NCI-H460 (cell line): Measurements from ENCODE around the gene ASXL2. TPM values are rescaled to one million over a fixed set of nuclear protein-coding genes. Genes with fewer than 3 reads are reported as not detected.
"Not testable (repeated sequence)": the region's sequence is repeated elsewhere in the genome, so short reads cannot be mapped to it uniquely, and the experiment has no call there.

Experiments
- DNase-seq: peaks from one replicate; pipeline ENCODE4 v3.0.0-alpha.2; 2016; ENCODE audit warnings: low read depth; ENCODE audit errors: extremely low read depth
- total RNA-seq: library from RNA; depleted of rRNA; stranded (reverse); fragments of >200 nt; shearing (Covaris generic); gene quantifications from 2 replicates; pipeline ENCODE4 v1.2.3, GENCODE V29; 2014

The ASXL2 gene
- total RNA-seq, 1 experiment from 2014 or later: 18.8 TPM

GRCh38 chr2:25838152-25838756 is 40.0 kb downstream of the ASXL2 start:
- no peak for DNase-seq

- DNase-seq: no peak
These were observed 42.4 kb downstream of the ASXL2 start for GRCh38 chr2:25835906-25836305.

DNA sequence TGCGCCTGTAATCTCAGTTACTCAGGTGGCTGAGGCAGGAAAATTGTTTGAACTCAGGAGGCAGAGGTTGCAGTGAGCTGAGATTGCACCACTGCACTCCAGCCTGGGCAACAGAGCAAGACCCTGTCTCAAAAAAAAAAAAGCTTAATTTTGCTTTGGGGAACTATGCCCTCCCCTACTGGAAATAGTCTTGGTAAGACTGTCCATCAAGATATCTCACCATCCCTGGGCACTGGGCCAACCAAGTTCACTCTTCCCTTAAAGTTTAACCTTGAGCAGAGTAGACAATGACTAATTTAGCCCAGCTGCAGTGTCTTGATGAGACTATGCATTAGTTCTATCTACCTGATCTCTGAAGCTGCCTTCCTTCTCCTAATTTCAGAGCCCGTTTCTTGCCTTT is 44.7 kb downstream of the ASXL2 start:
- DNase-seq: no peak

- DNase-seq: no peak
These were observed 45.4 kb downstream of the ASXL2 start for GRCh38 chr2:25832897-25833296.

DNA sequence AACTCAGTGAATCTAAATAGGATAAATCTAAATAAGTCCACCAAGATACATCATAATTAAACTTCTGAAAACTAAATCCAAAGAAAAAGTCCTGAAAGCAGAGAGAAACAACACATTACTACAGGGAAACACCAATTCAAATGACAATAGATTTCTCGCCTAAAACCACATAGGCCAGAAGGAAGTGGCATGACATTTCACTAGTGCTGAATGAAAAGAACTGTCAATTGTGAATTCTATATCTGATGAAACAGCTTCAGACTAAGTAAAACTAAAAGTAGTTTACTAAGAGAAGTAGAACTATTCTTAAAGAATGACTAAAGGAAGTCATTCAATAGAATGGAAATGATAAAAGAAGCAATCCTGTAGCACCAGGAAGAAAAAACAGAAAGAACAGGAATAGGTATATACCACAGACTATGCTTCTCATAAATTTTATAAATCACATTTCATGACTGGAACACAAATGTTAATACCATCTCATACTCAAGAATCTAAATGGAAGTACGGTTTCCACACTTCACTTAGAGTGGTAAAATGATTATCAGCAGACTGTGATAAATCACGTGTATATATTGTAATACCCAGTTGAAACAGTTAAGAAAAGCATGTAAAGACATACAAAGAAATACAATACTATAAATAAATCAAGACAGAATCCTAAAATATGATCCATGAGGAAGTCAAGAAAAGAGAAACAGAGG is 46.4 kb downstream of the ASXL2 start:
- no peak for DNase-seq

DNA sequence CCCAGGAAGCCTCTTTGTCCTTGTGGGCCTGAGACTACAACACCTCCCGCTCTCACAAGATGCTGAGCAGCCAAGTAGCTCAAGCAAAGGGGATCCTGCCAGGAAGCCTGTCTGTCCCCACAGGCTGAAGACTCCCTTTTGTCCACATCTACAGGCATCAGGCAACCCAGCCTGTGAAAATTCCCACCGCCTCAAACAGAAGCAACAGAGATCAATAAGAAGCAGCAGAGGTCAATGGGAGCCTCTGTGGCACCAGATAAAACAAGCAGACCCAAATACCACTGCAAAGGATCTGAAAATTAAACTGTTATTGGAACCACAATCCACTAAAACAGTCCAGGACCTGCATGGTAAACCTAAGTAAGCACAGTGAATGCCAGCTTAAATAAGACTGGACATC is 48.5 kb downstream of the ASXL2 start:
- DNase-seq: no peak

GRCh38 chr2:25829377-25829704 is 48.9 kb downstream of the ASXL2 start:
- no peak for DNase-seq

- not testable (repeated sequence) for DNase-seq
These were observed 49.5 kb downstream of the ASXL2 start for GRCh38 chr2:25828532-25829376.

DNA sequence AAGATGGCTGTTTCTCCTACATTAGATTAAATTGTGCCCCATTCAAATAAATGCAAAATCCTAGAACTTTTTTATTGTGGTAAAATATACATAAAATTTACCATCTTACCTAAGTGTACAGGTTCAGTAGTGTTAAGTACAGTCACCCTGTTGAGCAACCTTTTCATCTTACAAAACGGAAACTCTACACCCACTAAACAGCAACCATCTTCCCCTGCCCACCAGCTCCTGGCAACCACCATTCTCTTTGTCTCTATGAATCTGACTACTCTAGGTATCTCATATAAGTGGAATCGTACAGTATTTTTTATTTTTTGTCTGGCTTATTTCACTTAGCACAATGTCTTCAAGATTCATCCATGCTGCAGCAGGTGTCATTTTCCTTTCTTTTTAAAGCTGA is 53.0 kb downstream of the ASXL2 start:
- DNase-seq: no peak

DNA sequence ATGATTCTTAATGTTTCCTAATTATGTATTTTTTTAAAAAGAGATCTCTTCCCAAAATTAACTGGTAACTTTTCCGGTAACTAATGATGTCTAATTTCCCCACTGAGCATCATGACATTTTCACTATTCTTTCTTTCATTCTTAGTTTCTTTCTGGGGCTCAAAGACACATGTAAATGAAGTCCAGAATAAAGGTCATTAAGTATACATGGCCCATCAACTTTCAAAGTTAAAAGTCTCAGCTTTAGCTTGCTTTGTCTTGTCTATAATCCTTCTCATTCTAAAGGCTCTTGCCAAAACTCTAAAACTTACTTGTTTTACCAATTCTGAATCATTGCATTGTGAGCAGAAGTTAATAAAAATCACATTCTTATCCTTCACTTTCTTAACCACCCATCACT is 53.6 kb downstream of the ASXL2 start:
- no peak for DNase-seq

GRCh38 chr2:25824216-25824615 is 54.1 kb downstream of the ASXL2 start:
- DNase-seq: no peak

DNA sequence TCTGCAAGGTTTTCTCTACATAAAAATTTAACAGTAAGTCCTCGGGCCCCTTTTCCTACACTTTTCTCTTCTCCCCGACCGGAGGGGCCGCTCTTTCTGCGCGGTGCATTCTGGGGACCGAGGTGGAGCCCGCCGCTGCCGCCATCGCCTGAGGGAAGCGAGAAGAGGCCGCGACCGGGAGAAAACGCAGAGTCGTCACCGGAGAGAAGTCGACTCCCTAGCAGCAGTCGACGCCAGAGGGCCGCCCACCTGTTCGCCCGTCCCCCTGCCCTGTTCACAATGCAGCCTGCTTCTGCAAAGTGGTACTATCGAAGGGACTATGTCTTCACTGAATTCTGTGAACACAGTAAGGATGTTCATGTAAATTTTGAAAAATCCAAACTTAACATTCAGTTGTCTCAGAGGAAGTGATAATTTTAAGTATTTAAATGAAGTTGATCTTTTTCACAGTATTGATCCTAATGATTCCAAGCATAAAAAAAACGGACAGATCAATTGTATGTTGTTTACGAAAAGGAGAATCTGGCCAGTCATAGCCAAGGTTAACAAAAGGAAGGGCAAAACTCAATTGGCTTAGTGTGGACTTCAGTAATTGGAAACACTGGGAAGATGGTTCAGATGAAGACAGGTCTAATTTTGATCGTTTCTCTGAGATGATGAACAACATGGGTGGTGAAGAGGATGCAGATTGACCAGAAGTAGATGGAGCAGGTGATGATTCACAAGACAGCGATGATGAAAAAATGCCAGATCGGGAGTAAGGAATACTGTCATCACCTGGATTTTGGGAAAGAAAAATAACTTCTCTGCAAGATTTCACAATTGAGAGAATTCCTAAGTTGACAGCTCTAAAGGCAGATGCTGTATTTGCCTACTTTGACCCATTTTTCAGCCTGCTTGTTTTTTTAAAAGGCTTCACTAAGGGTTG is 55.8 kb downstream of the ASXL2 start:
- DNase-seq: no peak

GRCh38 chr2:25821225-25822056 is 56.8 kb downstream of the ASXL2 start:
- DNase-seq: peak; percentile 8

- no peak for DNase-seq
These were observed 58.7 kb downstream of the ASXL2 start for GRCh38 chr2:25819597-25820039.

DNA sequence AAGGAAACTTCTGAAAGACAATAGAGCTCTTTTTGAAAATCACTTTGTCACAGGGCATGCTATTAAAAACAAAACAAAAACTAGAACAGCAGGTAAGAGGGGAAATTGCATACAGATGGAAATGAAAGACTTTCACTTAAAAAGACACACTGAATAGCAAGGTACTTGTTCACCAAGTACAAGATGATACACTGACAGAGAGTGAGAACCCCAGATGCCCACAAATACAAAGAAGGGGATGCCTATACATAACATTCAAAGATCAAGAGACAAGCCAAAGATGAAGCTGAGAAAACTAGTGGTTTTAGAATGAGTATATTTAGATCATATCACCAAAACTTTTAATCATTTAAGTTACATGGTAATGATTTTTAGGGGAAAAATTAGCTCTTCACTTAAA is 60.7 kb downstream of the ASXL2 start:
- DNase-seq: no peak

DNA sequence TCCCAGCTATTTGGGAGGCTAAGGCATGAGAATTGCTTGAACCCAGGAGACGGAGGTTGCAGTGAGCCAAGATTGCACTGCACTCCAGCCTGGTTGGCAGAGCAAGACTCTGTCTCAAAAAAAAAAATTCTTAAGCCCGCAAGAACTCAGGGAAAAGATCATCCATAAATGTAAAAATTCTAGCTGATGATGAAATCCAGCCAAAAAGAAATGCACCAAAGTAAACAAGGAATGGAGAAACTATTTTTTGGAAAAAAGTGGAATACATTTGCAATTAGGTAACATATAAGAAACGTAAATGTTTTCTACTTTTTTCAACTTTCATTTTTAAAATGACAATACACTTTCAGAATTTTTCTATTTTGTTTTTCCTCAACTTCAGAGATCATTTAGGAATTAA is 61.3 kb downstream of the ASXL2 start:
- no peak for DNase-seq

GRCh38 chr2:25816249-25816648 is 62.0 kb downstream of the ASXL2 start:
- DNase-seq: peak; percentile 66

GRCh38 chr2:25814681-25815080 is 63.6 kb downstream of the ASXL2 start:
- DNase-seq: no peak

DNA sequence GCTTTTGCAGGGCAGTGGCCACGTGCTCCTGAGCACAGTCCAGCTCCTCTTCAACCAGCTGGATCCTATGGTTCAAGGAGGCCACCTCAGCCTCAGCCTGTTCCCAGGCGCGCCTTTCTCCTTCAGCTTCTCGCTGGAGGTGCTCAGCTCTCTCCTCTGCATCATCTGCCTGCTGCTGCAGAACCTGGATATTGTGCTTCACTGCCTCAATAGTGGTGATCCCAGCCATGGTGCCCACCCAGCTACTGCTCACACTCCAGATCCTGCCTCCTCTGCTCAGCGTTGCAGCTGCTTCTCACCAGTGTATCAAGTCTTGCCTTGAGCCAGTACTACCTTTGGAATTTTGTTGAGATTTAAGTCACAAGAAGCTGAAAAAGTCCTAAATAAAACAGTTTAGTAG is 67.9 kb downstream of the ASXL2 start:
- DNase-seq: no peak

GRCh38 chr2:25809646-25810045 is 68.6 kb downstream of the ASXL2 start:
- no peak for DNase-seq
